IMR-90 (cell line): Measurements from ENCODE around the gene RNF213.

ENCODE experiments used
- BHLHE40 ChIP-seq: fragments of 150-350 bp; IDR thresholded peaks from 2 replicates; pipeline ENCODE4 v1.6.1; 2016; ENCODE audit warnings: mild to moderate bottlenecking, low read depth, low read length
- CEBPB ChIP-seq: IDR thresholded peaks from 2 replicates; pipeline ENCODE4 v1.6.1; 2012; ENCODE audit warnings: low read depth, low read length, improper control_type of control experiment
- CHD1 ChIP-seq: IDR thresholded peaks from 2 replicates; pipeline ENCODE4 v1.6.1; 2012; ENCODE audit warnings: low read depth, low read length, improper control_type of control experiment
- CTCF ChIP-seq: conservative IDR thresholded peaks from 2 replicates; pipeline ENCODE4 v1.5.1; 2012; ENCODE audit warnings: mild to moderate bottlenecking, low read depth, low read length, improper control_type of control experiment
- ELK1 ChIP-seq: fragments of 150-350 bp; IDR thresholded peaks from 2 replicates; pipeline ENCODE4 v1.6.1; 2016; ENCODE audit warnings: low read depth, mild to moderate bottlenecking, low read length, moderate library complexity, borderline replicate concordance
- FOS ChIP-seq: fragments of 150-350 bp; IDR thresholded peaks from 2 replicates; pipeline ENCODE4 v1.6.1; 2016; ENCODE audit warnings: low read depth, low read length
- MAFK ChIP-seq: IDR thresholded peaks from 2 replicates; pipeline ENCODE4 v1.6.1; 2012; ENCODE audit warnings: low read depth, low read length, improper control_type of control experiment
- MAZ ChIP-seq: IDR thresholded peaks from 2 replicates; pipeline ENCODE4 v1.6.1; 2012; ENCODE audit warnings: low read depth, mild to moderate bottlenecking, low read length, improper control_type of control experiment, moderate library complexity, borderline replicate concordance
- MXI1 ChIP-seq: IDR thresholded peaks from 2 replicates; pipeline ENCODE4 v1.6.1; 2012; ENCODE audit warnings: low read depth, mild to moderate bottlenecking, low read length, moderate library complexity, borderline replicate concordance
- POLR2A ChIP-seq: IDR thresholded peaks from 2 replicates; pipeline ENCODE4 v1.6.1; 2012; ENCODE audit warnings: mild to moderate bottlenecking, low read depth, low read length
- RAD21 ChIP-seq: IDR thresholded peaks from 2 replicates; pipeline ENCODE4 v1.6.1; 2012; ENCODE audit warnings: low read length, improper control_type of control experiment
- RFX5 ChIP-seq: IDR thresholded peaks from 2 replicates; pipeline ENCODE4 v1.8.0; 2012; ENCODE audit warnings: low read depth, mild to moderate bottlenecking, low read length, moderate library complexity
- SMC3 ChIP-seq: fragments of 150-350 bp; IDR thresholded peaks from 2 replicates; pipeline ENCODE4 v1.6.1; 2016; ENCODE audit warnings: low read depth, mild to moderate bottlenecking, antibody characterized with exemption, low read length, moderate library complexity
- USF2 ChIP-seq: fragments of 150-350 bp; IDR thresholded peaks from 2 replicates; pipeline ENCODE4 v1.6.1; 2017; ENCODE audit warnings: mild to moderate bottlenecking, antibody characterized with exemption, low read length, low read depth

GRCh38 chr17:80320496-80320895 lies 59.8 kb downstream of the RNF213 start:
- TF ChIP-seq BHLHE40 (no peak), POLR2A (no peak), CTCF (no peak), CEBPB (no peak), RFX5 (no peak), MAZ (no peak), USF2 (no peak), RAD21 (no peak), CHD1 (no peak), MXI1 (no peak), ELK1 (no peak), SMC3 (no peak), FOS (no peak), MAFK (no peak)
